Tibial artery (tissue), 4 donors: ENCODE measurements around the gene TRHDE.

Source experiments
- DNase-seq, 2 donors: peaks; one replicate each; pipeline ENCODE4 v3.0.0-alpha.2; 2019
- H3K27ac ChIP-seq, 2 donors: fragments of 200-600 bp; sonication (generic) in 1 of 2; 1 replicate in 1 of 2; 2 replicates in 1 of 2; pipeline ENCODE4 v1.5.1; 2018 to 2019; ENCODE audit warnings: mild to moderate bottlenecking in 1 of 2
- H3K27me3 ChIP-seq, 2 donors: fragments of 200-600 bp; sonication (generic) in 1 of 2; one replicate each; pipeline versions ENCODE4 v1.5.1 to v1.6.0; 2016 to 2019
- H3K36me3 ChIP-seq, 3 donors: fragments of 200-600 bp; sonication (generic) in 2 of 3; one replicate each; pipeline ENCODE4 v1.5.1; 2016 to 2019; ENCODE audit warnings: mild to moderate bottlenecking in 2 of 3
- H3K4me1 ChIP-seq, 4 donors: fragments of 200-600 bp; sonication (generic) in 2 of 4; 1 replicate in 3 of 4; 2 replicates in 1 of 4; pipeline ENCODE4 v1.5.1; 2016 to 2019
- H3K4me3 ChIP-seq, 2 donors: fragments of 200-600 bp; sonication (generic) in 1 of 2; 1 replicate in 1 of 2; 2 replicates in 1 of 2; pipeline ENCODE4 v1.5.1; 2018 to 2019; ENCODE audit warnings: mild to moderate bottlenecking in 2 of 2
- H3K9me3 ChIP-seq, 3 donors: fragments of 200-600 bp; sonication (generic) in 1 of 3; one replicate each; pipeline ENCODE4 v1.5.1; 2016 to 2019
- CTCF ChIP-seq, 2 experiments: fragments of 200-600 bp in 1 of 2; fragments of 450-650 bp in 1 of 2; IDR thresholded peaks; one replicate each; pipeline ENCODE4 v1.5.1; 2017 to 2019; ENCODE audit warnings: antibody characterized with exemption in 2 of 2, mild to moderate bottlenecking in 1 of 2, moderate library complexity in 1 of 2
- intact Hi-C: fragments of 100-400 bp; cut with DNase I; formaldehyde crosslinking; loops from one replicate; pipeline ENCODE4 v1.15.0; 2023; ENCODE audit warnings: low total_unique reads

The TRHDE gene

DNA sequence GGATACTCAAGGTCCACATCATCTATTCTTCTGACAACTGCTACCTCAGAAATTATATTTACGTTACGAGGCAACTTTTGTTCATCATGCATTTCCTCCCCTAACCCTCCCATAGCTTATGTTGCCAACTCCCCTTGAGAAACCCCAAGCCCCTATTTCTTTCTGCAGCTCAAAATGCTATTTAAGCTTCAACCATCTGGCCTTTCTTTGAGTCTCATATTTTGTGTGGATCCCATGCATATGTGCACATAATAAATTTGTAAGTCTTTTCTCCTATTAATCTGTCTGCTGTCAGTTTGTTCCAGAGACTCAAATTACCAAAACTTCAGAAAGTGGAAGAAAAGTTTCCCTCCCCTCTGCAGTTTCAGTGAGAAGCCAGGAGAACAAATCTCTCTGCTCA is 444.1 kb downstream of the TRHDE start:
- no peaks in the 10 kb centered on the region for H3K27me3 ChIP-seq
- H3K36me3 ChIP-seq = no peaks in the 10 kb centered on the region
- no peaks in the 10 kb centered on the region for H3K9me3 ChIP-seq
- no peak for TF ChIP-seq CTCF (IDR thresholded peaks at IDR 0.05)
- intact Hi-C loops = no loop called here
- H3K27ac ChIP-seq = no peak overlapping the region
- H3K4me3 ChIP-seq = no peak overlapping the region
- no peaks in the 10 kb centered on the region for H3K4me1 ChIP-seq
- DNase-seq = no peak

DNA sequence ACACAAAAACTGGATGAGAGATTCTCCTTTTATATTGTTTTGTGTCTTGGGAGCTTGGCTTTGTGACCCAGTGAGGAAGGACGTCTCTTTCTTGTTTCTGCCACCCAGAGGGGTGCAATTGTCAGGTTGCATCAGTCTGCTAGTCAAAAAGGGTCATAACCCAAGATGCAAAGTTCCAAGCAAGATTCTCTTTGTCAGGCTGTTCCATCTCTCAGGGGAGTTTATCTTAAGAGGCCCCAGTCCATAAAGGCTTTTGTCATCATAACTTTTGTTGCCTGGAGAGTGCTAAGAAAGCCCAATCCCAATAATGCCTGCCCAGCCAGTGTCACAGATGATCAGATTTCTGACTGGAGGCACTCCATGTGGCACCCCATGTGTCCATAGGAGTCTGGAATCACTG is 444.9 kb downstream of the TRHDE start:
- DNase-seq = no peak
- Histone ChIP-seq H3K4me3 (no peak overlapping the region), H3K4me1 (no peaks in the 10 kb centered on the region), H3K9me3 (no peaks in the 10 kb centered on the region), H3K27ac (no peak overlapping the region), H3K27me3 (no peaks in the 10 kb centered on the region), H3K36me3 (no peaks in the 10 kb centered on the region)
- intact Hi-C loops = no loop called here
- TF ChIP-seq CTCF (IDR thresholded peaks at IDR 0.05) = no peak
